HepG2 (cell line): Measurements from ENCODE around the gene RCCD1.

ENCODE experiments used
- BRCA1 ChIP-seq: sonication (generic); formaldehyde crosslinking; IDR thresholded peaks from 2 replicates; pipeline ENCODE4 v1.4.0; 2020; ENCODE audit warnings: missing genetic modification reagents
- CTCF ChIP-seq: sonication (generic); formaldehyde crosslinking; IDR thresholded peaks from 2 replicates; pipeline ENCODE4 v1.5.0; 2020; ENCODE audit warnings: mild to moderate bottlenecking, missing genetic modification reagents, moderate library complexity
- EZH2 ChIP-seq: conservative IDR thresholded peaks from 2 replicates; pipeline ENCODE4 v1.6.1; 2012; ENCODE audit warnings: mild to moderate bottlenecking, low read depth, low read length, moderate library complexity
- GABPA ChIP-seq, 2 experiments: IDR thresholded peaks; 2 replicates each; pipeline ENCODE4 v1.6.1; 2011 to 2016; ENCODE audit warnings: low read depth in 2 of 2, low read length in 1 of 2, missing biosample characterization in 1 of 2, missing genetic modification characterization in 1 of 2
- NFE2 ChIP-seq: sonication (generic); formaldehyde crosslinking; IDR thresholded peaks from 2 replicates; pipeline ENCODE4 v1.4.0; 2020; ENCODE audit warnings: missing genetic modification reagents
- RAD51 ChIP-seq: fragments of 450-650 bp; IDR thresholded peaks from 2 replicates; pipeline ENCODE4 v1.6.1; 2016; ENCODE audit warnings: borderline replicate concordance
- REST ChIP-seq, 2 experiments: IDR thresholded peaks; 2 replicates each; pipeline ENCODE4 v1.6.1; 2011 to 2012; ENCODE audit warnings: low read length in 2 of 2, borderline replicate concordance in 1 of 2, low read depth in 1 of 2, mild to moderate bottlenecking in 1 of 2, moderate library complexity in 1 of 2
- TCF7 ChIP-seq: sonication (generic); IDR thresholded peaks from 2 replicates; pipeline ENCODE4 v1.6.1; 2016; ENCODE audit warnings: antibody characterized with exemption, low read depth
- U2AF2 ChIP-seq: fragments of 200-400 bp; formaldehyde crosslinking; IDR thresholded peaks from 2 replicates; pipeline ENCODE4 v1.6.1; 2017; ENCODE audit warnings: low read depth, mild to moderate bottlenecking, low read length
- ZBTB49 ChIP-seq: sonication (generic); formaldehyde crosslinking; IDR thresholded peaks from 2 replicates; pipeline ENCODE4 v1.4.0; 2020; ENCODE audit warnings: missing genetic modification reagents, borderline replicate concordance
- ZNF512 ChIP-seq: sonication (generic); formaldehyde crosslinking; IDR thresholded peaks from 2 replicates; pipeline ENCODE4 v1.4.0; 2020; ENCODE audit warnings: mild to moderate bottlenecking, missing genetic modification reagents
- ZNF792 ChIP-seq: IDR thresholded peaks from 2 replicates; pipeline ENCODE4 v1.6.1; 2016

- TF ChIP-seq EZH2 (no peak), NFE2 (CRISPR knock-in tag) (no peak), CTCF (CRISPR knock-in tag) (no peak), REST (IDR thresholded peaks at IDR 0.05; ENCODE audit: borderline replicate concordance in 1 of 2, low read depth in 1 of 2, low read length in 2 of 2) (no peak), RAD51 (no peak), ZBTB49 (CRISPR knock-in tag) (no peak), ZNF512 (CRISPR knock-in tag) (no peak), ZNF792 (no peak), U2AF2 (no peak), TCF7 (no peak), GABPA (IDR thresholded peaks at IDR 0.05; ENCODE audit: low read depth, low read length) (no peak), GABPA (CRISPR knock-in tag; IDR thresholded peaks at IDR 0.05; ENCODE audit: low read depth) (no peak), BRCA1 (no peak)
These were observed 44.0 kb upstream of the RCCD1 start for GRCh38 chr15:90910441-90911301.
